Effector memory CD8-positive, alpha-beta T cell (primary cell): ENCODE results near the gene FAF1.
"Not testable (repeated sequence)": the region's sequence is repeated elsewhere in the genome, so short reads cannot be mapped to it uniquely, and the experiment has no call there.

Experiments used
- ATAC-seq: fragments of 150-1000 bp; cut with Tn5 transposase; replicated peaks from 2 replicates; pipeline ENCODE4 v1.10.0; 2021; ENCODE audit warnings: mild to moderate bottlenecking, moderate library complexity
- DNase-seq, 3 experiments: peaks; one replicate each; pipeline ENCODE4 v3.0.0; 2021
- H3K27ac Mint-ChIP-seq, 2 donors: one replicate each; pipeline ENCODE4 v1.8.0; 2022; ENCODE audit warnings: mild to moderate bottlenecking in 2 of 2, mixed read lengths in 2 of 2, moderate library complexity in 2 of 2
- H3K27me3 Mint-ChIP-seq, 2 donors: one replicate each; pipeline ENCODE4 v1.8.0; 2022; ENCODE audit warnings: mixed read lengths in 2 of 2
- H3K36me3 Mint-ChIP-seq: one replicate; pipeline ENCODE4 v1.8.0; 2022; ENCODE audit warnings: mild to moderate bottlenecking, moderate library complexity, mixed read lengths; ENCODE audit not compliant: insufficient read depth
- H3K4me1 Mint-ChIP-seq, 2 donors: one replicate each; pipeline ENCODE4 v1.8.0; 2022; ENCODE audit warnings: low read depth in 2 of 2, mixed read lengths in 2 of 2
- H3K4me3 Mint-ChIP-seq, 2 donors: one replicate each; pipeline ENCODE4 v1.8.0; 2022; ENCODE audit warnings: mild to moderate bottlenecking in 2 of 2, mixed read lengths in 2 of 2, moderate library complexity in 2 of 2
- H3K9me3 Mint-ChIP-seq, 2 donors: one replicate each; pipeline ENCODE4 v1.8.0; 2022; ENCODE audit warnings: mixed read lengths in 2 of 2

FAF1 gene

GRCh38 chr1:50967416-50968157 is 7.5 kb upstream of the FAF1 start:
- Mint-ChIP-seq H3K9me3 (no peaks in the 10 kb centered on the region), H3K27me3 (no peaks in the 10 kb centered on the region), H3K36me3 (peaks cover 16% of the 10 kb centered on the region), H3K27ac (peak overlapping the region; percentile 91 to 95), H3K4me3 (peak overlapping the region; percentile 95), H3K4me1 (peaks cover 15 to 20% of the 10 kb centered on the region in 2 donors)
- ATAC-seq (no peak), DNase-seq (no peak)

- H3K27ac Mint-ChIP-seq, result peak overlapping the region; percentile 91 to 95
Observed at GRCh38 chr1:50966991-50967390, 6.9 kb upstream of the FAF1 start.

GRCh38 chr1:50964863-50965262 is 4.8 kb upstream of the FAF1 start:
- ATAC-seq, result no peak
- Mint-ChIP-seq H3K9me3 (no peaks in the 10 kb centered on the region), H3K27ac (no peak overlapping the region), H3K4me3 (no peak overlapping the region), H3K4me1 (peaks cover 10 to 17% of the 10 kb centered on the region in 2 donors), H3K36me3 (peaks cover 24% of the 10 kb centered on the region), H3K27me3 (no peaks in the 10 kb centered on the region)
- no peak for DNase-seq

More at GRCh38 chr1:50966991-50967390, 6.9 kb upstream of the FAF1 start:
- ATAC-seq (no peak), DNase-seq (no peak)
- H3K9me3 Mint-ChIP-seq, result no peaks in the 10 kb centered on the region
- peaks cover 13 to 20% of the 10 kb centered on the region in 2 donors for H3K4me1 Mint-ChIP-seq
- peaks cover 16% of the 10 kb centered on the region for H3K36me3 Mint-ChIP-seq
- no peaks in the 10 kb centered on the region for H3K27me3 Mint-ChIP-seq
- peak overlapping the region in 1 of 2 donors; percentile 95 for H3K4me3 Mint-ChIP-seq

GRCh38 chr1:50959303-50959912 is 659 bp downstream of the FAF1 start:
- Mint-ChIP-seq H3K36me3 (peaks cover 15% of the 10 kb centered on the region), H3K9me3 (no peaks in the 10 kb centered on the region), H3K27me3 (no peaks in the 10 kb centered on the region), H3K27ac (peak overlapping the region; percentile 95 to 96), H3K4me3 (peak overlapping the region; percentile 57 to 71), H3K4me1 (peaks cover 12 to 13% of the 10 kb centered on the region in 2 donors)
- ATAC-seq, result peak; percentile 23
- no peak for DNase-seq

GRCh38 chr1:50955116-50955515 is 5.0 kb downstream of the FAF1 start:
- Mint-ChIP-seq H3K27ac (no peak overlapping the region), H3K36me3 (peaks cover 12% of the 10 kb centered on the region)
- no peak for ATAC-seq

GRCh38 chr1:50952566-50952965 is 7.5 kb downstream of the FAF1 start:
- H3K27me3 Mint-ChIP-seq, H3K36me3 Mint-ChIP-seq, DNase-seq, H3K9me3 Mint-ChIP-seq, ATAC-seq, H3K27ac Mint-ChIP-seq, H3K4me3 Mint-ChIP-seq: not testable (repeated sequence)
- peaks cover 16 to 19% of the 10 kb centered on the region in 2 donors for H3K4me1 Mint-ChIP-seq

More at GRCh38 chr1:50955116-50955515, 5.0 kb downstream of the FAF1 start:
- no peaks in the 10 kb centered on the region for H3K27me3 Mint-ChIP-seq
- no peak overlapping the region for H3K4me3 Mint-ChIP-seq
- no peaks in the 10 kb centered on the region for H3K9me3 Mint-ChIP-seq
- H3K4me1 Mint-ChIP-seq, result peaks cover 12 to 13% of the 10 kb centered on the region in 2 donors
- DNase-seq, result no peak

GRCh38 chr1:50950396-50950795 is 9.7 kb downstream of the FAF1 start:
- Mint-ChIP-seq H3K27ac (peak overlapping the region in 1 of 2 donors; percentile 11), H3K27me3 (no peaks in the 10 kb centered on the region), H3K9me3 (no peaks in the 10 kb centered on the region), H3K4me3 (no peak overlapping the region), H3K4me1 (peaks cover 24 to 26% of the 10 kb centered on the region in 2 donors), H3K36me3 (peaks cover 6% of the 10 kb centered on the region)
- DNase-seq (no peak), ATAC-seq (no peak)

GRCh38 chr1:50949286-50949982 is 10.6 kb downstream of the FAF1 start:
- DNase-seq (no peak), ATAC-seq (no peak)
- Mint-ChIP-seq H3K4me3 (no peak overlapping the region), H3K27ac (peak overlapping the region in 1 of 2 donors; percentile 11), H3K27me3 (no peaks in the 10 kb centered on the region), H3K36me3 (peaks cover 6% of the 10 kb centered on the region), H3K9me3 (no peaks in the 10 kb centered on the region), H3K4me1 (peaks cover 29 to 30% of the 10 kb centered on the region in 2 donors)

- peaks cover 24 to 29% of the 10 kb centered on the region in 2 donors for H3K4me1 Mint-ChIP-seq
- no peak for ATAC-seq
- no peaks in the 10 kb centered on the region for H3K27me3 Mint-ChIP-seq
- peaks cover 6% of the 10 kb centered on the region for H3K36me3 Mint-ChIP-seq
- H3K9me3 Mint-ChIP-seq, result no peaks in the 10 kb centered on the region
- no peak for DNase-seq
- no peak overlapping the region for H3K4me3 Mint-ChIP-seq
- no peak overlapping the region for H3K27ac Mint-ChIP-seq
Observed at GRCh38 chr1:50942334-50942733, 17.7 kb downstream of the FAF1 start.

GRCh38 chr1:50940291-50940690 is 19.8 kb downstream of the FAF1 start:
- no peaks in the 10 kb centered on the region for H3K9me3 Mint-ChIP-seq
- no peak overlapping the region for H3K27ac Mint-ChIP-seq
- no peaks in the 10 kb centered on the region for H3K27me3 Mint-ChIP-seq
- DNase-seq (no peak), ATAC-seq (no peak)
- peaks cover 25 to 34% of the 10 kb centered on the region in 2 donors for H3K4me1 Mint-ChIP-seq
- H3K4me3 Mint-ChIP-seq, result no peak overlapping the region
- H3K36me3 Mint-ChIP-seq, result peaks cover 3% of the 10 kb centered on the region

GRCh38 chr1:50936321-50936720 is 23.7 kb downstream of the FAF1 start:
- no peak for ATAC-seq
- DNase-seq, result no peak
- peaks cover 6% of the 10 kb centered on the region for H3K36me3 Mint-ChIP-seq

GRCh38 chr1:50935276-50935675 is 24.8 kb downstream of the FAF1 start:
- not testable (repeated sequence) for H3K27me3 Mint-ChIP-seq, H3K9me3 Mint-ChIP-seq, DNase-seq, H3K4me3 Mint-ChIP-seq, H3K36me3 Mint-ChIP-seq, ATAC-seq
- peak overlapping the region in 1 of 2 donors; percentile 77 for H3K27ac Mint-ChIP-seq
- peaks cover 19 to 30% of the 10 kb centered on the region in 2 donors for H3K4me1 Mint-ChIP-seq

More at GRCh38 chr1:50936321-50936720, 23.7 kb downstream of the FAF1 start:
- H3K9me3 Mint-ChIP-seq, result no peaks in the 10 kb centered on the region
- no peak overlapping the region for H3K4me3 Mint-ChIP-seq
- peaks cover 19 to 24% of the 10 kb centered on the region in 2 donors for H3K4me1 Mint-ChIP-seq
- H3K27ac Mint-ChIP-seq, result peak overlapping the region; percentile 5 to 22
- H3K27me3 Mint-ChIP-seq, result no peaks in the 10 kb centered on the region

- Mint-ChIP-seq H3K27me3 (no peaks in the 10 kb centered on the region), H3K4me3 (no peak overlapping the region), H3K36me3 (peaks cover 3% of the 10 kb centered on the region), H3K9me3 (no peaks in the 10 kb centered on the region), H3K4me1 (peaks cover 22 to 34% of the 10 kb centered on the region in 2 donors), H3K27ac (peak overlapping the region in 1 of 2 donors; percentile 77)
- ATAC-seq (no peak), DNase-seq (no peak)
Observed at GRCh38 chr1:50934838-50935237, 25.2 kb downstream of the FAF1 start.
